Activated naive CD4-positive, alpha-beta T cell treated with anti-CD3 and anti-CD28 coated beads, Interleukin-2, amount 10 ng/mL, durations not matched to agents 7 days and 5 days (primary cell): Measurements from ENCODE around the gene FHIT.

ENCODE experiments used
- CTCF ChIA-PET: fragments of 350-600 bp; sonication (Branson Sonifier 250); formaldehyde crosslinking; loops from one replicate; lab custom pipeline; 2021; ENCODE audit warnings: antibody characterized with exemption; lab: Charles Lee
- DNase-seq: peaks from one replicate; pipeline ENCODE4 v3.0.0-alpha.2; 2020
- H3K27ac Mint-ChIP-seq: one replicate; pipeline ENCODE4 v1.8.0; 2021; ENCODE audit warnings: mild to moderate bottlenecking, moderate library complexity, mixed read lengths
- H3K27me3 Mint-ChIP-seq: one replicate; pipeline ENCODE4 v1.8.0; 2021; ENCODE audit warnings: mild to moderate bottlenecking, mixed read lengths
- H3K36me3 Mint-ChIP-seq: one replicate; pipeline ENCODE4 v1.8.0; 2021; ENCODE audit warnings: mixed read lengths
- H3K4me1 Mint-ChIP-seq: one replicate; pipeline ENCODE4 v1.8.0; 2021; ENCODE audit warnings: mixed read lengths
- H3K4me3 Mint-ChIP-seq: one replicate; pipeline ENCODE4 v1.8.0; 2021; ENCODE audit warnings: mild to moderate bottlenecking, moderate library complexity, mixed read lengths
- H3K9me3 Mint-ChIP-seq: one replicate; pipeline ENCODE4 v1.8.0; 2021; ENCODE audit warnings: mixed read lengths

Gene FHIT

GRCh38 chr3:60142009-60142408 is 1109.2 kb downstream of the FHIT start:
- no peak overlapping the region for H3K27ac Mint-ChIP-seq
- H3K9me3 Mint-ChIP-seq = no peaks in the 10 kb centered on the region
- H3K36me3 Mint-ChIP-seq = peaks cover 3% of the 10 kb centered on the region
- CTCF ChIA-PET = no interaction called here
- no peak for DNase-seq
- peaks cover 4% of the 10 kb centered on the region for H3K27me3 Mint-ChIP-seq
- no peak overlapping the region for H3K4me3 Mint-ChIP-seq
- peaks cover 4% of the 10 kb centered on the region for H3K4me1 Mint-ChIP-seq

GRCh38 chr3:60140160-60140559 is 1111.1 kb downstream of the FHIT start:
- no peak overlapping the region for H3K4me3 Mint-ChIP-seq
- CTCF ChIA-PET = interaction anchor here (0.7 kb wide), 1 partner anchor 134 kb away, joined by 4 read pairs; no protein-coding TSS in a partner anchor
- H3K27me3 Mint-ChIP-seq = peaks cover 4% of the 10 kb centered on the region
- H3K4me1 Mint-ChIP-seq = no peaks in the 10 kb centered on the region
- H3K27ac Mint-ChIP-seq = no peak overlapping the region
- no peaks in the 10 kb centered on the region for H3K9me3 Mint-ChIP-seq
- H3K36me3 Mint-ChIP-seq = no peaks in the 10 kb centered on the region
- no peak for DNase-seq

- CTCF ChIA-PET = no interaction called here
- Mint-ChIP-seq H3K27me3 (peaks cover 4% of the 10 kb centered on the region), H3K4me3 (no peak overlapping the region), H3K9me3 (peaks cover 4% of the 10 kb centered on the region), H3K36me3 (peaks cover 7% of the 10 kb centered on the region), H3K4me1 (no peaks in the 10 kb centered on the region), H3K27ac (no peak overlapping the region)
- DNase-seq = no peak
These were observed 1114.7 kb downstream of the FHIT start for GRCh38 chr3:60136601-60137000.

GRCh38 chr3:60135474-60135873 is 1115.8 kb downstream of the FHIT start:
- Mint-ChIP-seq H3K27me3 (peaks cover 4% of the 10 kb centered on the region), H3K27ac (no peak overlapping the region), H3K4me3 (no peak overlapping the region), H3K4me1 (no peaks in the 10 kb centered on the region), H3K36me3 (peaks cover 7% of the 10 kb centered on the region), H3K9me3 (peaks cover 4% of the 10 kb centered on the region)
- no peak for DNase-seq
- CTCF ChIA-PET = no interaction called here

GRCh38 chr3:60133269-60134162 is 1117.7 kb downstream of the FHIT start:
- CTCF ChIA-PET = interaction anchor here (0.6 to 0.7 kb wide), 2 partner anchors 276 to 326 kb away, joined by 3 to 5 read pairs; no protein-coding TSS in a partner anchor
- H3K9me3 Mint-ChIP-seq = peaks cover 4% of the 10 kb centered on the region
- no peak for DNase-seq
- peaks cover 4% of the 10 kb centered on the region for H3K27me3 Mint-ChIP-seq
- no peak overlapping the region for H3K27ac Mint-ChIP-seq
- no peak overlapping the region for H3K4me3 Mint-ChIP-seq
- H3K36me3 Mint-ChIP-seq = peaks cover 7% of the 10 kb centered on the region
- no peaks in the 10 kb centered on the region for H3K4me1 Mint-ChIP-seq

- peaks cover 7% of the 10 kb centered on the region for H3K36me3 Mint-ChIP-seq
- no peak for DNase-seq
- H3K27me3 Mint-ChIP-seq = no peaks in the 10 kb centered on the region
- no peak overlapping the region for H3K4me3 Mint-ChIP-seq
- CTCF ChIA-PET = no interaction called here
- no peak overlapping the region for H3K27ac Mint-ChIP-seq
- H3K4me1 Mint-ChIP-seq = no peaks in the 10 kb centered on the region
- peaks cover 7% of the 10 kb centered on the region for H3K9me3 Mint-ChIP-seq
These were observed 1119.6 kb downstream of the FHIT start for GRCh38 chr3:60131618-60132017.

GRCh38 chr3:60126511-60127304 is 1124.5 kb downstream of the FHIT start:
- CTCF ChIA-PET = no interaction called here
- no peak overlapping the region for H3K27ac Mint-ChIP-seq

GRCh38 chr3:60125686-60126085 is 1125.6 kb downstream of the FHIT start:
- Mint-ChIP-seq H3K4me3 (no peak overlapping the region), H3K9me3 (peaks cover 2% of the 10 kb centered on the region), H3K4me1 (no peaks in the 10 kb centered on the region), H3K27me3 (no peaks in the 10 kb centered on the region), H3K36me3 (no peaks in the 10 kb centered on the region), H3K27ac (no peak overlapping the region)
- CTCF ChIA-PET = no interaction called here
- no peak for DNase-seq

More at GRCh38 chr3:60126511-60127304, 1124.5 kb downstream of the FHIT start:
- no peak overlapping the region for H3K4me3 Mint-ChIP-seq
- H3K9me3 Mint-ChIP-seq = peaks cover 2% of the 10 kb centered on the region
- H3K27me3 Mint-ChIP-seq = no peaks in the 10 kb centered on the region
- H3K4me1 Mint-ChIP-seq = no peaks in the 10 kb centered on the region
- DNase-seq = no peak
- H3K36me3 Mint-ChIP-seq = no peaks in the 10 kb centered on the region

GRCh38 chr3:60120245-60120644 is 1131.0 kb downstream of the FHIT start:
- Mint-ChIP-seq H3K9me3 (no peaks in the 10 kb centered on the region), H3K4me1 (no peaks in the 10 kb centered on the region), H3K27ac (no peak overlapping the region), H3K36me3 (peaks cover 3% of the 10 kb centered on the region), H3K27me3 (no peaks in the 10 kb centered on the region), H3K4me3 (no peak overlapping the region)
- CTCF ChIA-PET = no interaction called here
- DNase-seq = no peak

GRCh38 chr3:60114191-60114590 is 1137.1 kb downstream of the FHIT start:
- Mint-ChIP-seq H3K4me3 (no peak overlapping the region), H3K36me3 (peaks cover 2% of the 10 kb centered on the region)

GRCh38 chr3:60107275-60107674 is 1144.0 kb downstream of the FHIT start:
- Mint-ChIP-seq H3K4me3 (no peak overlapping the region), H3K36me3 (peaks cover 2% of the 10 kb centered on the region)
- CTCF ChIA-PET = no interaction called here

More at GRCh38 chr3:60114191-60114590, 1137.1 kb downstream of the FHIT start:
- CTCF ChIA-PET = no interaction called here
- Mint-ChIP-seq H3K27ac (no peak overlapping the region), H3K9me3 (no peaks in the 10 kb centered on the region), H3K27me3 (no peaks in the 10 kb centered on the region), H3K4me1 (no peaks in the 10 kb centered on the region)
- DNase-seq = no peak

GRCh38 chr3:60102154-60102553 is 1149.1 kb downstream of the FHIT start:
- no peak overlapping the region for H3K27ac Mint-ChIP-seq
- H3K4me1 Mint-ChIP-seq = peaks cover 23% of the 10 kb centered on the region
- H3K36me3 Mint-ChIP-seq = peaks cover 2% of the 10 kb centered on the region
- no peaks in the 10 kb centered on the region for H3K27me3 Mint-ChIP-seq
- H3K4me3 Mint-ChIP-seq = no peak overlapping the region
- peaks cover 2% of the 10 kb centered on the region for H3K9me3 Mint-ChIP-seq
- DNase-seq = no peak
- CTCF ChIA-PET = no interaction called here

More at GRCh38 chr3:60107275-60107674, 1144.0 kb downstream of the FHIT start:
- Mint-ChIP-seq H3K27me3 (no peaks in the 10 kb centered on the region), H3K27ac (no peak overlapping the region), H3K9me3 (no peaks in the 10 kb centered on the region), H3K4me1 (peaks cover 23% of the 10 kb centered on the region)
- no peak for DNase-seq

- Mint-ChIP-seq H3K27ac (no peak overlapping the region), H3K4me3 (no peak overlapping the region), H3K9me3 (peaks cover 2% of the 10 kb centered on the region), H3K4me1 (peaks cover 23% of the 10 kb centered on the region), H3K27me3 (no peaks in the 10 kb centered on the region), H3K36me3 (peaks cover 2% of the 10 kb centered on the region)
- no peak for DNase-seq
- CTCF ChIA-PET = no interaction called here
These were observed 1149.6 kb downstream of the FHIT start for GRCh38 chr3:60101621-60102020.

GRCh38 chr3:60096403-60096802 is 1154.8 kb downstream of the FHIT start:
- Mint-ChIP-seq H3K27ac (no peak overlapping the region), H3K27me3 (no peaks in the 10 kb centered on the region), H3K4me3 (no peak overlapping the region), H3K36me3 (peaks cover 8% of the 10 kb centered on the region), H3K4me1 (peaks cover 15% of the 10 kb centered on the region), H3K9me3 (peaks cover 9% of the 10 kb centered on the region)
- CTCF ChIA-PET = no interaction called here
- DNase-seq = no peak
